Activated CD8-positive, alpha-beta memory T cell treated with anti-CD3 and anti-CD28 coated beads, Interleukin-2, amount 50 U/mL, for 24 hours (primary cell): Measurements from ENCODE around the gene MTPN.

Experiments
- DNase-seq: peaks from one replicate; pipeline ENCODE4 v3.0.0-alpha.2; 2020; ENCODE audit errors: extremely low read depth

Gene MTPN

DNA sequence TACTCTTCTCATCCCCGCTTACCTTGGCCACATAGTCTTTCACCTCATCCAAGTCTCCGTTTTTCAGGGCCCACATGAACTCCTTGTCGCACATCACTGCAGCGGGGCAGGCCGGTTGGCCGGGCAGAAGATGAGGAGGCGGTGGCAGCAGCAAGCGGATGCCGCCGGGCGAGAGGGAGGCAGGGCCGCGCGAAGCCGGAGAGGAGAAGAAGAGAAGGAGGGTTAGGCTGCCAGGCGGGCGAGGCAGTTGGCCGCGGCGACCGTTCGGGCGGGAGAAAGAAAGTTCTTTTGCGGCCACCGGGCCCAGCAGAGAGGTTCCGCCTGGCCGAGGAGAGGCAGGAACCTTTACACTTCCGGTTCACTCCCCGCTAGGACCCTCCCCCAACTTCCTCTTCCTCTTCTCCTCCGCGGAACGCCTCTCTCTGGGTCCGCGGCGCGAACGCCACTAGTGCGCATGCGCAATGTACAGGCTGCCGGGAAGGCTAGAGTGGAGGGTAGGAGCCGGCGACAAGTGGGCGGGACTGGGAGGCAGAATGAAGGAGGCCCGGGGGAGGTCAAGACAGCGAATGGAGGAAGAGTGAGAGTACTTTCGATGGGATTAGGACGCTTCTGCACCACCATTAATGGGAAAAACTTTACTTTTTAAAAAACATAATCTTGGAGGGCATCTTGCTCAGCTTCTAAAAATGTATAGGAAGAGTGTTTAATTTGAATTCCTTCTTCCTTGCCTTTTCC lies at the start of gene MTPN:
Gene MTPN (minus strand): TSS at position 353 of the 735 bp plus-strand sequence. CDS start 259 bp downstream, at position 94.
- peak; percentile 94 for DNase-seq

GRCh38 chr7:136026209-136026608 lies 49.0 kb upstream of the MTPN start:
- DNase-seq = no peak

- no peak for DNase-seq
These were observed 46.1 kb upstream of the MTPN start for GRCh38 chr7:136023134-136023869.

GRCh38 chr7:136020556-136020955 lies 43.4 kb upstream of the MTPN start:
- DNase-seq = no peak

- DNase-seq = no peak
These were observed 40.9 kb upstream of the MTPN start for GRCh38 chr7:136018104-136018503.

GRCh38 chr7:136016649-136017395 lies 39.7 kb upstream of the MTPN start:
- DNase-seq = no peak

GRCh38 chr7:136015638-136016037 lies 38.5 kb upstream of the MTPN start:
- DNase-seq = no peak

DNA sequence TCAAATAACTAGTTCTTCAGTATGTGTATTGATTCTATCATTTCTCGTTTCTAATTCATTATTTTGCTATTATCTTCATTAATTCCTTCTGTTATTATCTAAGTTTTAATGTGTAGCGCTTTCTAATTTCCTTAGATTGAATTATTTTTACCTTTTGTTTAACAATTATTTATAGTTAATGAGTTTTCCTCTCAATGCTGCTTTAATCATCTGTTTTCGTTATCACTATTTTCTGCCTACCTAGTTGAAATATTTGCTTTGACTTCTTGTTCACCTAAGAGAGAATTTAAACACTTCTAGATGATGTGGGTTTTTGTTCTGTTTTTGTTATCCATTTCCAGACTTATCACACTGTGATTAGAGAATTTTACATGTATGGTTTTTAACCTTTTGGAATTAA lies 37.5 kb upstream of the MTPN start:
- no peak for DNase-seq

GRCh38 chr7:136012238-136012637 lies 35.1 kb upstream of the MTPN start:
- no peak for DNase-seq

- DNase-seq = no peak
These were observed 32.4 kb upstream of the MTPN start for GRCh38 chr7:136009488-136010079.

DNA sequence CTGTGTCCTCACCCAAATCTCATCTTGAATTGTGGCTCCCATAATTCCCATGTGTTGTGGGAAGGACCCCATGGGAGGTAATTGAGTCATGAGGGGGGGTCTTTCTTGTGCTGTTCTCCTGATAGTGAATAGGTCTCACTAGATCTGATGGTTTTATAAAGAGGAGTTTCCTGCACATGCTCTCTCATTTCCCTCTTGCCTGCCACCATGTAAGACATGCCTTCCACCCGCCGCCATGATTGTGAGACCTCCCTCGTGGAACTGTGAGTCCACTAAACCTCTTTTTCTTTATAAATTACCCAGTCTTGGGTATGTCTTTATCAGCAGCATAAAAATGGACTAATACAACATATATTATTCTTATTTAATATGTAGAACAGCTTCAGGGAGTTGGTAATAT lies 29.0 kb upstream of the MTPN start:
- no peak for DNase-seq

DNA sequence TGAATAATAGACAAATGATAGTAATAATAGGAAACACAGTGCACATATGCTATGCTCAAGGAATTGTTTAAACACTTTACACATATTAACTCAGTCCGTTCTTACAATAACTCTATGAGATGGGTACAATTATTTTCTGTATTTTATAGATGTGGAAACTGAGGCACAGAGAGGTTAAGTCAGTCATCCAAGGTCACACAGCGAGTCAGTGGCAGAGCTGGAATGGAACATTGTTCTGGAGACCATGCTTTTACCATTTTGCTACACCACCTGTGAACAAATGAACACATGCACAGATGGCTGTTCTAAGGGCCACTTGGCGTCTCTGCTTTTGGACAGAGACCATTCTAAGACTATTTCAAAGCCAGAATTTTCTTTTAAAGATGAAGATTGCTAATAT lies 26.9 kb upstream of the MTPN start:
- DNase-seq = no peak

- no peak for DNase-seq
These were observed 25.6 kb upstream of the MTPN start for GRCh38 chr7:136002802-136003201.

GRCh38 chr7:136000288-136000913 lies 23.2 kb upstream of the MTPN start:
- no peak for DNase-seq

GRCh38 chr7:135998081-135998480 lies 20.9 kb upstream of the MTPN start:
- no peak for DNase-seq

DNA sequence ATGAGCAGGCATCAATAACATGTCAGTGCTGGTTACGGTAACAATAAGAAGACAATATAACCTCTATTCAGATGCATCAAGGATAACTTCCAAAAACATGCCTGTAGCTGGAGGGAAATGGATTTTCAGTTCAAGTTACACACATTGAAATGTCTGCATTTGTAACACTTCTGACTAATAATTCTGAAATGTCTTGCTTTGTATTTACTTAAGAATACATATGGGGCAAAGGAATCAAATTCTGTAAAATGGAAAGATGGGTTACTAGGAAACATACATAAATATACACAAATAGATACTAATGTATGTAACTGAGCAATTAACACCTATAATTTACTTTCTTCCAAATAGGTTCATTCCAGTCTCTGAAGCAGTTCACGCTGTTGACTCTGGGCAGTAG lies 18.6 kb upstream of the MTPN start:
- no peak for DNase-seq

- no peak for DNase-seq
These were observed 17.5 kb upstream of the MTPN start for GRCh38 chr7:135994466-135995205.

- DNase-seq = no peak
These were observed 16.8 kb upstream of the MTPN start for GRCh38 chr7:135993950-135994349.

GRCh38 chr7:135991906-135992305 lies 14.7 kb upstream of the MTPN start:
- DNase-seq = no peak

- no peak for DNase-seq
These were observed 14.2 kb upstream of the MTPN start for GRCh38 chr7:135991322-135991721.

GRCh38 chr7:135990258-135990657 lies 13.1 kb upstream of the MTPN start:
- no peak for DNase-seq
